Osteoblast (primary cell): ENCODE measurements around the gene EPHB3. TPM values are rescaled to one million over a fixed set of nuclear protein-coding genes. Genes with fewer than 3 reads are reported as not detected.

Source experiments
- DNase-seq: peaks from one replicate; pipeline ENCODE4 v3.0.0; 2011; ENCODE audit warnings: low spot score, mixed read lengths; ENCODE audit not compliant: insufficient read length; ENCODE audit errors: missing footprints
- H2AFZ ChIP-seq: 2 replicates; pipeline ENCODE4 v1.6.0; 2011; ENCODE audit warnings: mild to moderate bottlenecking, low read length
- H3K27ac ChIP-seq: 2 replicates; pipeline ENCODE4 v1.5.1; 2011; ENCODE audit warnings: mild to moderate bottlenecking, low read depth, low read length, moderate library complexity
- H3K27me3 ChIP-seq: 2 replicates; pipeline ENCODE4 v1.6.0; 2012; ENCODE audit warnings: mild to moderate bottlenecking, control low read depth, inconsistent platforms, low read length, moderate library complexity; ENCODE audit not compliant: insufficient read depth
- H3K36me3 ChIP-seq: 2 replicates; pipeline ENCODE4 v1.5.1; 2011; ENCODE audit warnings: mild to moderate bottlenecking, low read length, control low read depth, moderate library complexity; ENCODE audit not compliant: insufficient read depth
- H3K4me1 ChIP-seq: 2 replicates; pipeline ENCODE4 v1.5.1; 2011; ENCODE audit warnings: mild to moderate bottlenecking, low read length, control low read depth, moderate library complexity; ENCODE audit not compliant: insufficient read depth
- H3K4me2 ChIP-seq: 2 replicates; pipeline ENCODE4 v1.6.0; 2011; ENCODE audit warnings: mild to moderate bottlenecking, low read length; ENCODE audit not compliant: insufficient read depth
- H3K4me3 ChIP-seq: fragments of 200-600 bp; sonication (generic); 3 replicates; pipeline ENCODE4 v1.5.1; 2012; ENCODE audit warnings: mild to moderate bottlenecking, low read length, inconsistent platforms; ENCODE audit not compliant: insufficient read depth
- H3K79me2 ChIP-seq: 2 replicates; pipeline ENCODE4 v1.6.0; 2012; ENCODE audit warnings: mild to moderate bottlenecking, low read length, control low read depth, inconsistent platforms; ENCODE audit not compliant: insufficient read depth
- H3K9me3 ChIP-seq: 2 replicates; pipeline ENCODE4 v1.5.1; 2011; ENCODE audit warnings: low read depth, low read length, control low read depth
- H4K20me1 ChIP-seq: 2 replicates; pipeline ENCODE4 v1.6.0; 2012; ENCODE audit warnings: mild to moderate bottlenecking, low read length, control low read depth; ENCODE audit not compliant: insufficient read depth
- CTCF ChIP-seq: IDR thresholded peaks from 2 replicates; pipeline ENCODE4 v1.5.1; 2011; ENCODE audit warnings: mild to moderate bottlenecking, low read depth, low read length, moderate library complexity; ENCODE audit errors: extremely low read depth
- total RNA-seq: library from RNA; depleted of rRNA; stranded (reverse); fragments of >200 nt; gene quantifications from 2 replicates; pipeline ENCODE4 v1.2.3, GENCODE V29; 2012

The EPHB3 gene
- total RNA-seq, result 3.6 and 4.1 TPM in 2 replicates

- Histone ChIP-seq H3K9me3 (no peaks in the 10 kb centered on the region), H3K79me2 (no peaks in the 10 kb centered on the region), H4K20me1 (no peaks in the 10 kb centered on the region), H2AFZ (peak within 1 kb of the TSS; percentile 84), H3K4me1 (peaks cover 22% of the 10 kb centered on the region), H3K4me3 (peak within 1 kb of the TSS; percentile 76), H3K27ac (no peak within 1 kb of the TSS), H3K4me2 (peak within 1 kb of the TSS; percentile 99), H3K27me3 (peaks cover 33% of the 10 kb centered on the region), H3K36me3 (no peaks in the 10 kb centered on the region)
- DNase-seq, result peak; percentile 100
- TF ChIP-seq CTCF, result peak; percentile 99
Measured at GRCh38 chr3:184561061-184561912, at the start of gene EPHB3. EPHB3 (plus strand) TSS chr3:184561785; CDS start chr3:184562236, 451 bp downstream.

DNA sequence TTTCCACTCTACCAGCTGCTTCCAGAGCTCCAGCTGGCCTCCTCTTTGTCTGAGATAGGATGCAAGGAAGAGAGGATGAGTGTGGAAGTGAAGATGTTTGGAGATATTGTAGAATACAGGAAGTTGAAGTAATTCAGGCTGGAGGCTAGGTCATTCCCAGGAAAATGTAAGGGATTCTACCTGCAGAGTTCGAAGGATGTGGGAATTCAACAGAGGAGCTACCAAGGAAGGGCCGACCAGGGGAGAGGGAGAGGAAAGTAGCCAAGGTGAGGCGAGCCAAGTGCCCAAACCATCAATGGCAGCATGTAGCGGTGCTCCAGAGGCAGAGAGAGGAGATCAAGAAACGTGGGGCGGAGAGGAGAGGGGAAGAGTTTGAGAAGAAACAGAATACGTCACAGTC is 49.0 kb upstream of the EPHB3 start:
- Histone ChIP-seq H3K4me1 (peaks cover 5% of the 10 kb centered on the region), H3K79me2 (no peaks in the 10 kb centered on the region), H3K27ac (no peak overlapping the region), H3K27me3 (peaks cover 80% of the 10 kb centered on the region), H3K4me2 (no peak overlapping the region), H4K20me1 (no peaks in the 10 kb centered on the region), H3K4me3 (no peak overlapping the region), H2AFZ (no peak overlapping the region), H3K36me3 (no peaks in the 10 kb centered on the region), H3K9me3 (no peaks in the 10 kb centered on the region)
- no peak for TF ChIP-seq CTCF
- no peak for DNase-seq

DNA sequence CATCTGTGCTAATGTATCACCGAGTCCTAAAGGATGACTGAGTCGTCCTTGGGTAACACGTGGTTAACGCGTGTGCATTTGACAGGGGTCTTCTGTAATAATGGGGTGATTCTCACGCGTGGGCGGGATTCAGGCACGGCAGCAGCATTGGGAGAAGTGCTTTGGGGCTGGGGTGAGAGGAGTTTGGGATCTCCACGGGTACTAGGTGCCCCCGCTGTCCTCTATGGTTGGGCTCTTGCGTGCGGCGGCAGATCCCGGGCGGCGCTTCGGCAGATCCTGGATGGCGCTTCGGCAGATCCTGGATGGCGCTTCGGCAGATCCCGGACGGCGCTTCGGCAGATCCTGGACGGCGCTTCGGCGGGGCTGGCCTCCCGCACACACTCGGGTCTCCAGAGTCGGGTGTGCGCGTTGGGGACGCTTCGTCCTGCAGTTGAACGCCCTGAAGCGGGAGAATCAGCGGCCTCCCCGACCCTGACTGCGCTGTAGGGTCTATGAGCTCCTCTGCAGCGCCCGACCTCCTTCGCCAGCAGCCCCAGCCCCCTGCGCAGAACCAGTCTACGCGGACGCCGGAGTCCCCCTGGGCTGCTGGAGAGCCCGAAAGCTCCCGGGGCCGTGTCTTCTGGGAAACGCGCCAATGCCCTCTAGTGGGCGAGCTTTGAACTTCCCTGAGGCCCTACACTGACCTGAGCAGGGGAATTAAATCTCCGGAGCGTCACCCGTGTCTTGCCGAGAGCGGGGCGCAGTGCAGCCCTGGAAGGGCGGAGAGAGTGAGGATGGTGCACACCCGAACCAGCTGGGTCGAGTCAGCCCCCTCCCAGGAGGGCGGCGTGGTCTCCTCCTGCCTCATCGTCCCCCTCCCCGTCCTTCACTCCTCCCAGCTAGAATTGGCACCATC is 48.1 kb upstream of the EPHB3 start:
- peak; percentile 96 for DNase-seq
- Histone ChIP-seq H3K27me3 (peaks cover 80% of the 10 kb centered on the region), H3K27ac (no peak overlapping the region)

More for the DNA sequence above, 48.1 kb upstream of the EPHB3 start:
- peak; percentile 72 for TF ChIP-seq CTCF
- H4K20me1 ChIP-seq, result no peaks in the 10 kb centered on the region
- H3K79me2 ChIP-seq, result no peaks in the 10 kb centered on the region
- H3K4me3 ChIP-seq, result peak overlapping the region; percentile 64
- peak overlapping the region; percentile 80 for H2AFZ ChIP-seq
- peaks cover 5% of the 10 kb centered on the region for H3K4me1 ChIP-seq
- no peaks in the 10 kb centered on the region for H3K36me3 ChIP-seq
- H3K4me2 ChIP-seq, result peak overlapping the region; percentile 80
- H3K9me3 ChIP-seq, result no peaks in the 10 kb centered on the region
